ENCODE data around the gene THADA.

Gene THADA

GRCh38 chr2:43490252-43490786, 105.5 kb downstream of the THADA start:
- CTCF ChIA-PET = no interaction called here
- TF ChIP-seq HDGF (IDR thresholded peaks at IDR 0.05; ENCODE audit: borderline replicate concordance) (no peak), ARNT (IDR thresholded peaks at IDR 0.05) (no peak), TARDBP (IDR thresholded peaks at IDR 0.05) (no peak), LEF1 (IDR thresholded peaks at IDR 0.05; ENCODE audit: borderline replicate concordance) (no peak), PKNOX1 (IDR thresholded peaks at IDR 0.05) (no peak), NFRKB (IDR thresholded peaks at IDR 0.05) (no peak), L3MBTL2 (conservative IDR thresholded peaks at IDR 0.05) (no peak), ZNF384 (IDR thresholded peaks at IDR 0.05) (no peak), FOXM1 (IDR thresholded peaks at IDR 0.05; ENCODE audit: borderline replicate concordance) (no peak), SP1 (IDR thresholded peaks at IDR 0.05) (no peak)
- DNase-seq (ENCODE audit: extremely low spot score) = no peak
- POLR2A ChIA-PET = no interaction called here

GRCh38 chr2:43488737-43489136, 107.1 kb downstream of the THADA start:
- CTCF ChIA-PET = no interaction called here
- POLR2A ChIA-PET = no interaction called here
- TF ChIP-seq FOXK2 (IDR thresholded peaks at IDR 0.05) = no peak
- TF ChIP-seq SP1 (IDR thresholded peaks at IDR 0.05) = no peak
- no peak for TF ChIP-seq SUZ12 (IDR thresholded peaks at IDR 0.05)
- TF ChIP-seq FOXM1 (IDR thresholded peaks at IDR 0.05; ENCODE audit: borderline replicate concordance) = no peak
- no peak for TF ChIP-seq NFRKB (IDR thresholded peaks at IDR 0.05)
- TF ChIP-seq TARDBP (IDR thresholded peaks at IDR 0.05) = no peak
- no peak for TF ChIP-seq HDGF (IDR thresholded peaks at IDR 0.05; ENCODE audit: borderline replicate concordance)
- no peak for TF ChIP-seq FOXA1 (IDR thresholded peaks at IDR 0.05)
- no peak for TF ChIP-seq ELF4 (IDR thresholded peaks at IDR 0.05)
- no peak for TF ChIP-seq L3MBTL2 (conservative IDR thresholded peaks at IDR 0.05)
- TF ChIP-seq BHLHE40 (IDR thresholded peaks at IDR 0.05; ENCODE audit: borderline replicate concordance) = no peak
- no peak for TF ChIP-seq LEF1 (IDR thresholded peaks at IDR 0.05; ENCODE audit: borderline replicate concordance)
- no peak for TF ChIP-seq ZNF384 (IDR thresholded peaks at IDR 0.05)
- no peak for TF ChIP-seq CTBP1 (IDR thresholded peaks at IDR 0.05; ENCODE audit: borderline replicate concordance)
- TF ChIP-seq PKNOX1 (IDR thresholded peaks at IDR 0.05) = no peak
- no peak for TF ChIP-seq ARNT (IDR thresholded peaks at IDR 0.05)
- no peak for DNase-seq (ENCODE audit: extremely low spot score)

GRCh38 chr2:43486603-43487002, 109.2 kb downstream of the THADA start:
- POLR2A ChIA-PET = no interaction called here
- CTCF ChIA-PET = no interaction called here
- TF ChIP-seq SP1 (IDR thresholded peaks at IDR 0.05) (no peak), BHLHE40 (IDR thresholded peaks at IDR 0.05; ENCODE audit: borderline replicate concordance) (no peak), ELF4 (IDR thresholded peaks at IDR 0.05) (no peak), L3MBTL2 (conservative IDR thresholded peaks at IDR 0.05) (no peak), SUZ12 (IDR thresholded peaks at IDR 0.05) (no peak), FOXK2 (IDR thresholded peaks at IDR 0.05) (no peak), ZNF384 (IDR thresholded peaks at IDR 0.05) (no peak), FOXM1 (IDR thresholded peaks at IDR 0.05; ENCODE audit: borderline replicate concordance) (no peak), PKNOX1 (IDR thresholded peaks at IDR 0.05) (no peak), FOXA1 (IDR thresholded peaks at IDR 0.05) (no peak), CTBP1 (IDR thresholded peaks at IDR 0.05; ENCODE audit: borderline replicate concordance) (no peak), NFRKB (IDR thresholded peaks at IDR 0.05) (no peak), LEF1 (IDR thresholded peaks at IDR 0.05; ENCODE audit: borderline replicate concordance) (no peak), ARNT (IDR thresholded peaks at IDR 0.05) (no peak), HDGF (IDR thresholded peaks at IDR 0.05; ENCODE audit: borderline replicate concordance) (no peak)
- DNase-seq (ENCODE audit: extremely low spot score) = no peak

GRCh38 chr2:43484323-43484930, 111.4 kb downstream of the THADA start:
- DNase-seq (ENCODE audit: extremely low spot score) = peak; percentile 14
- TF ChIP-seq PKNOX1 (IDR thresholded peaks at IDR 0.05) (no peak), ELF4 (IDR thresholded peaks at IDR 0.05) (no peak), SUZ12 (IDR thresholded peaks at IDR 0.05) (no peak), FOXM1 (IDR thresholded peaks at IDR 0.05; ENCODE audit: borderline replicate concordance) (no peak), NFRKB (IDR thresholded peaks at IDR 0.05) (no peak), FOXA1 (IDR thresholded peaks at IDR 0.05) (no peak), L3MBTL2 (conservative IDR thresholded peaks at IDR 0.05) (no peak), CTBP1 (IDR thresholded peaks at IDR 0.05; ENCODE audit: borderline replicate concordance) (no peak), TARDBP (IDR thresholded peaks at IDR 0.05) (no peak), BHLHE40 (IDR thresholded peaks at IDR 0.05; ENCODE audit: borderline replicate concordance) (no peak), ZNF384 (IDR thresholded peaks at IDR 0.05) (no peak), ARNT (IDR thresholded peaks at IDR 0.05) (no peak), FOXK2 (IDR thresholded peaks at IDR 0.05) (no peak), LEF1 (IDR thresholded peaks at IDR 0.05; ENCODE audit: borderline replicate concordance) (no peak), SP1 (IDR thresholded peaks at IDR 0.05) (no peak), HDGF (IDR thresholded peaks at IDR 0.05; ENCODE audit: borderline replicate concordance) (no peak)
- CTCF ChIA-PET = interaction anchor here (0.7 to 2.7 kb wide), 7 partner anchors 8 to 537 kb away, joined by 3 to 13 read pairs (median 4); no protein-coding TSS in a partner anchor
- POLR2A ChIA-PET = interaction anchor here (1.9 kb wide), 1 partner anchor 258 kb away, joined by 5 read pairs; the partner anchor contains the start of gene ZFP36L2

GRCh38 chr2:43482961-43483360, 112.9 kb downstream of the THADA start:
- no peak for DNase-seq (ENCODE audit: extremely low spot score)
- ChIA-PET CTCF (interaction anchor here (2.7 kb wide), 1 partner anchor 254 kb away, joined by 13 read pairs; no protein-coding TSS in a partner anchor), POLR2A (no interaction called here)
- TF ChIP-seq ARNT (IDR thresholded peaks at IDR 0.05) (no peak), FOXK2 (IDR thresholded peaks at IDR 0.05) (no peak), BHLHE40 (IDR thresholded peaks at IDR 0.05; ENCODE audit: borderline replicate concordance) (no peak), NFRKB (IDR thresholded peaks at IDR 0.05) (no peak), TARDBP (IDR thresholded peaks at IDR 0.05) (no peak), PKNOX1 (IDR thresholded peaks at IDR 0.05) (no peak), CTBP1 (IDR thresholded peaks at IDR 0.05; ENCODE audit: borderline replicate concordance) (no peak)
